Glutamatergic neuron (in vitro differentiated cells): Measurements from ENCODE around the gene PSME1. TPM values are rescaled to one million over a fixed set of nuclear protein-coding genes. Genes with fewer than 3 reads are reported as not detected.
"Not testable (repeated sequence)": the region's sequence is repeated elsewhere in the genome, so short reads cannot be mapped to it uniquely, and the experiment has no call there.

Source experiments
- DNase-seq: peaks from one replicate; pipeline ENCODE4 v3.0.0; 2022
- H3K27ac Mint-ChIP-seq: one replicate; pipeline ENCODE4 v1.8.0; 2020; ENCODE audit warnings: mild to moderate bottlenecking, mixed read lengths, inconsistent platforms; ENCODE audit not compliant: unreplicated experiment
- H3K27me3 Mint-ChIP-seq: one replicate; pipeline ENCODE4 v1.8.0; 2020; ENCODE audit warnings: mild to moderate bottlenecking, moderate library complexity, mixed read lengths, inconsistent platforms; ENCODE audit not compliant: unreplicated experiment
- H3K36me3 Mint-ChIP-seq: one replicate; pipeline ENCODE4 v1.8.0; 2020; ENCODE audit warnings: mild to moderate bottlenecking, mixed read lengths, inconsistent platforms; ENCODE audit not compliant: unreplicated experiment
- H3K4me1 Mint-ChIP-seq: one replicate; pipeline ENCODE4 v1.8.0; 2020; ENCODE audit warnings: mild to moderate bottlenecking, low read depth, mixed read lengths, inconsistent platforms; ENCODE audit not compliant: unreplicated experiment
- H3K4me3 Mint-ChIP-seq: one replicate; pipeline ENCODE4 v1.8.0; 2020; ENCODE audit warnings: mild to moderate bottlenecking, mixed read lengths, inconsistent platforms; ENCODE audit not compliant: unreplicated experiment
- H3K9me3 Mint-ChIP-seq: one replicate; pipeline ENCODE4 v1.8.0; 2020; ENCODE audit warnings: mild to moderate bottlenecking, moderate library complexity, mixed read lengths, inconsistent platforms; ENCODE audit not compliant: unreplicated experiment
- total RNA-seq: library from RNA; stranded (reverse); fragmentation: NEBNext Ultra II Directional; extraction: Animal tissue kit (Norgen Biotek cat#: 25700); gene quantifications from one replicate; pipeline ENCODE4 v1.2.1, GENCODE V29; 2021; ENCODE audit not compliant: unreplicated experiment
- TF ChIP-seq, protein P1 (sequence below): fragments of 200-600 bp; sonication (generic); IDR thresholded peaks from one replicate; pipeline ENCODE4 v1.5.0; 2021; ENCODE audit not compliant: partially characterized antibody, unreplicated experiment

The PSME1 gene
- total RNA-seq, 1 donor from 2014 or later: 35.7 TPM

DNA sequence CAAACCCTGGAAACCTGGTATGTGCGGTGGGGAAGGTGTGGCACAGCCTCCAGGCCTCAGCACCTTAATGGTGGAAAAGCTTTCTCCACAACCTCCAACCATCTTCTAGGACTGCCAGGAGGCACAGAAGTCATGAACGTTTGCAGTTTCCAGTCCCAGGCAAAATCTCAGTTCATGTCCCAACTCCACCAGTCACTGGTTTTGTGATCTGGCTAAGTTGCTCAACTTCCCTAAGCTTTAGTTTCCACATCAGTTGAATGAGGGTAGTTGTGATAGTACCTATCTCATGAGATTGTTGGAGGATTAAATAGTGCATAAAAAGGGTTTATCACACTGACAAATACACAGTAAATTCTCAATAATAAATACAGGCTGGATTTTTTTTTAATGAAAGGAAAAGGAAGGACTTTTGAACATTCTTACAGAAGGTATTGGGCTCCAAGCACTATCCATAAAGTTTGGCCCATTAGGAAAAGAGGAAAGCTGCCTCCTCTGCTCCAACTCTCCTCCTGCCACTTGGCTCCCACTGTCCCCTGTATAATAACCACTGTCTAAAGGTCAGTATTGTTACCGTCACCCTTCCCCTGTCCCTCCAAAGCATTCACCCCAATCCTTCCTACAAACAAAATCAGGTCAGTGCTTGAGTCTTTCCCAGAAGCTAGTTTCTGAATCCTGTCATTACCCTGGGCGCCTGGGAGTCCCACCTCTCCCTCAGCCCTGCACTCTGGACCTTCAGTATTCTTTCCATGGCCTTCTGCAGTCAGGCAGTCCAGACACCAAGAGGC lies 35.6 kb upstream of the PSME1 start:
- Mint-ChIP-seq H3K27me3 (peaks cover 4% of the 10 kb centered on the region), H3K9me3 (peaks cover 5% of the 10 kb centered on the region), H3K27ac (no peak overlapping the region), H3K4me3 (peak overlapping the region; percentile 20), H3K36me3 (peaks cover 16% of the 10 kb centered on the region), H3K4me1 (peaks cover 9% of the 10 kb centered on the region)
- DNase-seq: no peak
- TF ChIP-seq, protein P1, sequence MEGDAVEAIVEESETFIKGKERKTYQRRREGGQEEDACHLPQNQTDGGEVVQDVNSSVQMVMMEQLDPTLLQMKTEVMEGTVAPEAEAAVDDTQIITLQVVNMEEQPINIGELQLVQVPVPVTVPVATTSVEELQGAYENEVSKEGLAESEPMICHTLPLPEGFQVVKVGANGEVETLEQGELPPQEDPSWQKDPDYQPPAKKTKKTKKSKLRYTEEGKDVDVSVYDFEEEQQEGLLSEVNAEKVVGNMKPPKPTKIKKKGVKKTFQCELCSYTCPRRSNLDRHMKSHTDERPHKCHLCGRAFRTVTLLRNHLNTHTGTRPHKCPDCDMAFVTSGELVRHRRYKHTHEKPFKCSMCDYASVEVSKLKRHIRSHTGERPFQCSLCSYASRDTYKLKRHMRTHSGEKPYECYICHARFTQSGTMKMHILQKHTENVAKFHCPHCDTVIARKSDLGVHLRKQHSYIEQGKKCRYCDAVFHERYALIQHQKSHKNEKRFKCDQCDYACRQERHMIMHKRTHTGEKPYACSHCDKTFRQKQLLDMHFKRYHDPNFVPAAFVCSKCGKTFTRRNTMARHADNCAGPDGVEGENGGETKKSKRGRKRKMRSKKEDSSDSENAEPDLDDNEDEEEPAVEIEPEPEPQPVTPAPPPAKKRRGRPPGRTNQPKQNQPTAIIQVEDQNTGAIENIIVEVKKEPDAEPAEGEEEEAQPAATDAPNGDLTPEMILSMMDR: no peak

DNA sequence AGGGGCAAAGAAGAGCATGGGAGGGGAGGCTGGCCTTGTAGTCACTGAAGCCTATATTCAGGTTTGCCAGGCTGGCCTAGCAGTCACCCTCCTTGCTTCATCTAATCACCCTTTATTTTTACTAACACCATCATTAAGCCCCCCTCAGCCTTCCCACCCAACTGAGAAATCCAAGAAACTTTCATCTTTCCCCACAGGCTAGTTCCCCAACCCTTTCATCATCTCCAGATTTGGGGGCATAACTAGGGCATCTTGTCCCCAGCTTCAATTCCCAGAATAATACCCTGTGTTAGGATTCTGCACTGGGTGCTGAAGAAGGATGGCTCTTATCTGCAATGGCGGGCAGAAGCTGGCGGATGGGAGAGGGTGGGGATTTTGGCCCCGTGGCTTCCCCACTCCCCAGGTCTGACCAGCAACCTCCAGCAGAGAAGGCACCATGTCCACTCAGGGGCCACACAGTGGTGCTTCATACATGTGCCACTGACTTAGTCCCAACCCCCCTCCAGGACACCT lies 35.0 kb upstream of the PSME1 start:
- TF ChIP-seq, protein P1: no peak
- Mint-ChIP-seq H3K27me3 (peaks cover 3% of the 10 kb centered on the region), H3K4me1 (peaks cover 4% of the 10 kb centered on the region), H3K36me3 (peaks cover 16% of the 10 kb centered on the region), H3K4me3 (peak overlapping the region; percentile 20), H3K9me3 (peaks cover 2% of the 10 kb centered on the region), H3K27ac (no peak overlapping the region)
- DNase-seq: no peak

DNA sequence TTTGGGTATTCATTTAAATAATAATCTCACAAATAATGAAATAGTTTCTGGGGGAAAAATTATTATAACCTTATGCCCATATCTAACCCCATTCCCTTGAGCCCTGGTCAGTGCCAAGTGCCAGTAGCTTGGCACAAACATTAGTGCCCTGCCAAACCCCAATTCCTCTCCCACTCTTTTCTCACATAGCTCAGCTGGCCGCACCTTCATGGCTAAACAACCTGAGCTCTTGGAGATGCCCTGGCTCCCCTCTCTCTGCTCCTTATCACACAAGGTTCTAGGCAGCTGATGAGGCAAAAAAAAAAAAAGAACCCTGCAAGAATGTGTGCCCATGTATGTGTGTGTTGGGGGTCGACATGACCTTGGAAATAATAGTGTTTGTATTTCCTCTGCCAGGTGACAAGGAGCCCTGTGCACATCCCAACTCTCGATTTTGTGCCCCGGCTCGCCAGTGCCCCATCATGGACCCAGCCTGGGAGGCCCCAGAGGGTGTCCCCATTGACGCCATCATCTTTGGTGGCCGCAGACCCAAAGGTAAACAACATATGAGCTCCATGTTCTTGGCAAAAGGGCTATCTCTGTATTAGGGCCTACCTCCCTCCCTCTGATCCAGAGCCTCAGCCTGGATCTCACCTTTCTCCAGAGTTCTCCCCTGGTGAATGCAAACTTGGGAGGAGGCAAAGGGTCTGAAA lies 33.5 kb upstream of the PSME1 start:
- H3K4me3 Mint-ChIP-seq: no peak overlapping the region
- H3K36me3 Mint-ChIP-seq: peaks cover 16% of the 10 kb centered on the region
- no peak overlapping the region for H3K27ac Mint-ChIP-seq
- no peaks in the 10 kb centered on the region for H3K4me1 Mint-ChIP-seq
- H3K27me3 Mint-ChIP-seq: peaks cover 3% of the 10 kb centered on the region
- H3K9me3 Mint-ChIP-seq: peaks cover 2% of the 10 kb centered on the region
- TF ChIP-seq, protein P1: no peak
- DNase-seq: no peak

DNA sequence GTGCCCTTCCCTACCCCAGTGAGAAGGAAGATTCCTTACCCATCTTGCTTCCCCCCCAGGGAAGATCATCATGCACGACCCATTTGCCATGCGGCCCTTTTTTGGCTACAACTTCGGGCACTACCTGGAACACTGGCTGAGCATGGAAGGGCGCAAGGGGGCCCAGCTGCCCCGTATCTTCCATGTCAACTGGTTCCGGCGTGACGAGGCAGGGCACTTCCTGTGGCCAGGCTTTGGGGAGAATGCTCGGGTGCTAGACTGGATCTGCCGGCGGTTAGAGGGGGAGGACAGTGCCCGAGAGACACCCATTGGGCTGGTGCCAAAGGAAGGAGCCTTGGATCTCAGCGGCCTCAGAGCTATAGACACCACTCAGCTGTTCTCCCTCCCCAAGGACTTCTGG lies 32.5 kb upstream of the PSME1 start:
- Mint-ChIP-seq H3K4me1 (no peaks in the 10 kb centered on the region), H3K36me3 (peaks cover 16% of the 10 kb centered on the region), H3K9me3 (peaks cover 2% of the 10 kb centered on the region), H3K27me3 (peaks cover 3% of the 10 kb centered on the region), H3K4me3 (peak overlapping the region; percentile 52), H3K27ac (no peak overlapping the region)
- TF ChIP-seq, protein P1: no peak
- DNase-seq: no peak

DNA sequence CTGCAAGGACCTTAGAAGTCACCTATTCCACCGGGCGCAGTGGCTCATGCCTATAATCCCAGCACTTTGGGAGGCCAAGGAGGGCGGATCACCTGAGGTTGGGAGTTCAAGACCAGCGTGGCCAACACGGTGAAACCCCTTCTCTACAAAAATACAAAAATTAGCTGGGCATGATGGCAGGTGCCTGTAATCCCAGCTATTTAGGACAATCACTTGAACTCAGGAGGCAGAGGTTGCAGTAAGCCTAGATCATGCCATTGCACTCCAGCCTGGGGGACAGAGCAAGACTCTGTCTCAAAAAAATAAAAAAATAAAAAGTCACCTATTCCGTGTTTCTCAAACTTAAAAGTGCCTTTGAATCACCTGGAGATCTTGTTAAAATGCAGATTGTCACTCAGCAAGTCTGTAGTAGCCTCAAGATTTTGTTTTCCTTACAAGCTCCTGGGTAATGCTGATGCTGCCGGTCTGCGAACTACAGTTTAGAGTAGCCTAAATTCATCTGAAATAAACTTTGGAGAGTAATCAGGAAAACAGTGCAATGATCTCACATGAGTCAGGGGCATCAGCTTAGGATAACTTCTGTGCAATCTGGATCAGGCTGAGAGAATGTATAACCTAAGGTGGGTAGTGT lies 30.3 kb upstream of the PSME1 start:
- H3K36me3 Mint-ChIP-seq: peaks cover 16% of the 10 kb centered on the region
- not testable (repeated sequence) for H3K27me3 Mint-ChIP-seq, H3K9me3 Mint-ChIP-seq, H3K4me1 Mint-ChIP-seq, H3K4me3 Mint-ChIP-seq, DNase-seq
- peak overlapping the region; percentile 2 for H3K27ac Mint-ChIP-seq
